ENCODE data around the gene PFDN4. TPM values are rescaled to one million over a fixed set of nuclear protein-coding genes. Genes with fewer than 3 reads are reported as not detected.

PFDN4 gene
- polyA plus RNA-seq, 1 of the 3 experiments (the other 2 are of a cell fraction) = 44.0 TPM

GRCh38 chr20:54161008-54161820 lies 46.7 kb upstream of the PFDN4 start:
- no peaks in the 10 kb centered on the region for H3K79me2 ChIP-seq (ENCODE audit: insufficient read depth)
- H3K9me3 ChIP-seq = no peaks in the 10 kb centered on the region
- no peak overlapping the region for H2AFZ ChIP-seq (ENCODE audit: low read depth)
- H3K4me1 ChIP-seq (ENCODE audit: control insufficient read depth in 1 of 2, insufficient read depth in 2 of 2, low read depth in 1 of 2, low read length in 1 of 2) = no peaks in the 10 kb centered on the region; a peak in 1 of 4 replicates
- no peak overlapping the region for H3K9ac ChIP-seq
- no peaks in the 10 kb centered on the region for H3K36me3 ChIP-seq (replicated peaks in 1 of 2; ENCODE audit: control insufficient read depth in 1 of 2, insufficient read depth in 2 of 2, low read length in 1 of 2)
- H4K20me1 ChIP-seq (ENCODE audit: insufficient read depth) = no peaks in the 10 kb centered on the region
- no peaks in the 10 kb centered on the region for H3K27me3 ChIP-seq (ENCODE audit: insufficient read depth)
- no peak overlapping the region for H3K4me2 ChIP-seq
- ChIA-PET CTCF (interaction anchor here (0.9 to 1.4 kb wide), 5 partner anchors 10 to 64 kb away, joined by 3 to 5 read pairs (median 3); no protein-coding TSS in a partner anchor), POLR2A (no interaction called here)
- TF ChIP-seq REST (IDR thresholded peaks at IDR 0.05; ENCODE audit: low read depth, low read length) (no peak), ZBTB33 (IDR thresholded peaks at IDR 0.05; ENCODE audit: borderline replicate concordance, low read depth) (no peak), TCF12 (IDR thresholded peaks at IDR 0.05) (no peak), TEAD4 (IDR thresholded peaks at IDR 0.05; ENCODE audit: borderline replicate concordance, insufficient read depth) (no peak), USF2 (IDR thresholded peaks at IDR 0.05; ENCODE audit: borderline replicate concordance, low read depth, low read length) (no peak), EP300 (IDR thresholded peaks at IDR 0.05; ENCODE audit: borderline replicate concordance in 1 of 2, low read depth in 1 of 2, low read length in 1 of 2) (no peak), TAF1 (IDR thresholded peaks at IDR 0.05; ENCODE audit: borderline replicate concordance, low read depth, low read length) (no peak), FOXM1 (IDR thresholded peaks at IDR 0.05; ENCODE audit: low read depth) (no peak), POLR2AphosphoS5 (IDR thresholded peaks at IDR 0.05; ENCODE audit: low read depth, low read length) (no peak), CHD2 (IDR thresholded peaks at IDR 0.05; ENCODE audit: low read length, partially characterized antibody) (no peak), RXRA (IDR thresholded peaks at IDR 0.05; ENCODE audit: borderline replicate concordance, low read depth) (no peak), PBX3 (IDR thresholded peaks at IDR 0.05) (no peak)
- H3K27ac ChIP-seq (ENCODE audit: low read depth in 2 of 2, low read length in 1 of 2) = no peak overlapping the region
- no peaks in the 10 kb centered on the region for H3K9me2 ChIP-seq
- no peak overlapping the region for H3K4me3 ChIP-seq (ENCODE audit: low read depth in 2 of 2, low read length in 1 of 2)
- no peaks in the 10 kb centered on the region for H3F3A ChIP-seq (replicated peaks; ENCODE audit: insufficient read depth)
- 84% methylated on average over 9 of the region's 9 CpGs for WGBS (ENCODE audit: low lambda C conversion rate)
- no peak for DNase-seq
